Prostate gland (tissue), 2 donors: ENCODE data around the gene WDR45. TPM values are rescaled to one million over a fixed set of nuclear protein-coding genes. Genes with fewer than 3 reads are reported as not detected.

ENCODE experiments used
- DNase-seq: peaks from one replicate; pipeline ENCODE4 v3.0.0-alpha.2; 2019; ENCODE audit warnings: low spot score
- H3K27ac ChIP-seq, 2 donors: fragments of 200-600 bp; sonication (generic); 2 replicates each; pipeline ENCODE4 v1.5.1; 2017 to 2019
- H3K27me3 ChIP-seq: fragments of 200-600 bp; sonication (generic); replicated peaks from 2 replicates; pipeline ENCODE4 v1.5.1; 2019; ENCODE audit not compliant: insufficient read depth
- H3K36me3 ChIP-seq, 2 donors: fragments of 200-600 bp; sonication (generic); 1 replicate in 1 of 2; 2 replicates in 1 of 2; pipeline versions ENCODE4 v1.5.1 to v1.8.1; 2017 to 2019
- H3K4me1 ChIP-seq: fragments of 200-600 bp; sonication (generic); replicated peaks from 2 replicates; pipeline ENCODE4 v1.5.1; 2019
- H3K4me3 ChIP-seq, 2 donors: fragments of 200-600 bp; sonication (generic); 2 replicates each; pipeline ENCODE4 v1.5.1; 2017 to 2019
- H3K9me3 ChIP-seq: fragments of 200-600 bp; sonication (generic); 2 replicates; pipeline ENCODE4 v1.5.1; 2017
- CTCF ChIP-seq, 4 experiments: fragments of 200-600 bp in 2 of 4; fragments of 450-650 bp in 2 of 4; sonication (generic) in 2 of 4; IDR thresholded peaks; 1 replicate in 3 of 4; 2 replicates in 1 of 4; pipeline ENCODE4 v1.5.1; 2016 to 2019; ENCODE audit warnings: antibody characterized with exemption in 4 of 4, mild to moderate bottlenecking in 2 of 4, moderate library complexity in 2 of 4
- POLR2A ChIP-seq: fragments of 450-650 bp; IDR thresholded peaks from one replicate; pipeline ENCODE4 v1.6.1; 2016; ENCODE audit warnings: antibody characterized with exemption, mild to moderate bottlenecking
- POLR2AphosphoS5 ChIP-seq: sonication (generic); formaldehyde crosslinking; IDR thresholded peaks from one replicate; pipeline ENCODE4 v1.6.1; 2017; ENCODE audit warnings: antibody characterized with exemption
- WGBS: methylation state at CpG from one replicate; pipeline ENCODE4 v1.1.5; 2018; 5-methylcytosine and 5-hydroxymethylcytosine counted together
- intact Hi-C: fragments of 100-400 bp; cut with DNase I; formaldehyde crosslinking; loops from one replicate; pipeline ENCODE4 v1.14.2; 2022
- total RNA-seq, 2 donors: library from RNA; depleted of rRNA; stranded (reverse); fragments of >200 nt; gene quantifications; one replicate each; pipeline ENCODE4 v1.1.0, GENCODE V29; 2016

WDR45 gene
- total RNA-seq, 2 donors from 2014 or later, result 67.8 to 93.6 TPM

- no peak overlapping the region for H3K4me3 ChIP-seq
- no peaks in the 10 kb centered on the region for H3K36me3 ChIP-seq
- TF ChIP-seq CTCF (IDR thresholded peaks at IDR 0.05) (no peak), POLR2AphosphoS5 (no peak), POLR2A (no peak)
- H3K9me3 ChIP-seq, result no peaks in the 10 kb centered on the region
- H3K27me3 ChIP-seq, result no peaks in the 10 kb centered on the region
- no peak overlapping the region for H3K27ac ChIP-seq
- H3K4me1 ChIP-seq, result no peaks in the 10 kb centered on the region
- DNase-seq, result no peak
- intact Hi-C loops, result no loop called here
- no CpG with 5 or more reads among the region's 10 CpGs for WGBS
Measured at GRCh38 chrX:49061916-49062315, 17.8 kb downstream of the WDR45 start.

- intact Hi-C loops, result no loop called here
Measured at GRCh38 chrX:49061490-49061889, 18.2 kb downstream of the WDR45 start.

GRCh38 chrX:49060914-49061313 lies 18.8 kb downstream of the WDR45 start:
- DNase-seq, result no peak
- H3K27me3 ChIP-seq, result no peaks in the 10 kb centered on the region
- H3K27ac ChIP-seq, result no peak overlapping the region
- no peaks in the 10 kb centered on the region for H3K4me1 ChIP-seq
- H3K36me3 ChIP-seq, result no peaks in the 10 kb centered on the region
- no peak overlapping the region for H3K4me3 ChIP-seq
- intact Hi-C loops, result no loop called here
- TF ChIP-seq POLR2AphosphoS5 (no peak), POLR2A (no peak), CTCF (IDR thresholded peaks at IDR 0.05) (no peak)
- no peaks in the 10 kb centered on the region for H3K9me3 ChIP-seq
- 29% methylated on average over 1 of the region's 3 CpGs for WGBS

More at GRCh38 chrX:49061490-49061889, 18.2 kb downstream of the WDR45 start:
- H3K4me3 ChIP-seq, result no peak overlapping the region
- no peak overlapping the region for H3K27ac ChIP-seq
- DNase-seq, result no peak
- TF ChIP-seq POLR2A, result no peak
- TF ChIP-seq CTCF (IDR thresholded peaks at IDR 0.05), result no peak
- no peak for TF ChIP-seq POLR2AphosphoS5
- no peaks in the 10 kb centered on the region for H3K36me3 ChIP-seq
- no peaks in the 10 kb centered on the region for H3K9me3 ChIP-seq
- H3K27me3 ChIP-seq, result no peaks in the 10 kb centered on the region
- 86% methylated on average over 7 of the region's 7 CpGs for WGBS
- H3K4me1 ChIP-seq, result no peaks in the 10 kb centered on the region

- Histone ChIP-seq H3K27ac (peak overlapping the region; percentile 80 to 84), H3K4me1 (no peaks in the 10 kb centered on the region), H3K36me3 (no peaks in the 10 kb centered on the region), H3K9me3 (no peaks in the 10 kb centered on the region), H3K4me3 (peak overlapping the region; percentile 34 to 37), H3K27me3 (no peaks in the 10 kb centered on the region)
- intact Hi-C loops, result no loop called here
- 28% methylated on average over 7 of the region's 10 CpGs for WGBS
- no peak for TF ChIP-seq CTCF (IDR thresholded peaks at IDR 0.05)
- no peak for TF ChIP-seq POLR2AphosphoS5
- TF ChIP-seq POLR2A, result no peak
- DNase-seq, result peak; percentile 27
Measured at GRCh38 chrX:49059681-49060085, 20.0 kb downstream of the WDR45 start.

- Histone ChIP-seq H3K9me3 (no peaks in the 10 kb centered on the region), H3K4me3 (peak overlapping the region; percentile 34 to 37), H3K36me3 (no peaks in the 10 kb centered on the region), H3K27ac (peak overlapping the region; percentile 80 to 84), H3K27me3 (no peaks in the 10 kb centered on the region), H3K4me1 (no peaks in the 10 kb centered on the region)
- TF ChIP-seq CTCF (IDR thresholded peaks at IDR 0.05) (no peak), POLR2A (no peak), POLR2AphosphoS5 (no peak)
- WGBS, result 35% methylated on average over 6 of the region's 6 CpGs
- DNase-seq, result no peak
- intact Hi-C loops, result no loop called here
Measured at GRCh38 chrX:49059201-49059600, 20.5 kb downstream of the WDR45 start.
